Measurements from ENCODE around the gene CCDC127.

The CCDC127 gene

GRCh38 chr5:180286-180918 is 37.6 kb downstream of the CCDC127 start:
- TF ChIP-seq, protein P1, sequence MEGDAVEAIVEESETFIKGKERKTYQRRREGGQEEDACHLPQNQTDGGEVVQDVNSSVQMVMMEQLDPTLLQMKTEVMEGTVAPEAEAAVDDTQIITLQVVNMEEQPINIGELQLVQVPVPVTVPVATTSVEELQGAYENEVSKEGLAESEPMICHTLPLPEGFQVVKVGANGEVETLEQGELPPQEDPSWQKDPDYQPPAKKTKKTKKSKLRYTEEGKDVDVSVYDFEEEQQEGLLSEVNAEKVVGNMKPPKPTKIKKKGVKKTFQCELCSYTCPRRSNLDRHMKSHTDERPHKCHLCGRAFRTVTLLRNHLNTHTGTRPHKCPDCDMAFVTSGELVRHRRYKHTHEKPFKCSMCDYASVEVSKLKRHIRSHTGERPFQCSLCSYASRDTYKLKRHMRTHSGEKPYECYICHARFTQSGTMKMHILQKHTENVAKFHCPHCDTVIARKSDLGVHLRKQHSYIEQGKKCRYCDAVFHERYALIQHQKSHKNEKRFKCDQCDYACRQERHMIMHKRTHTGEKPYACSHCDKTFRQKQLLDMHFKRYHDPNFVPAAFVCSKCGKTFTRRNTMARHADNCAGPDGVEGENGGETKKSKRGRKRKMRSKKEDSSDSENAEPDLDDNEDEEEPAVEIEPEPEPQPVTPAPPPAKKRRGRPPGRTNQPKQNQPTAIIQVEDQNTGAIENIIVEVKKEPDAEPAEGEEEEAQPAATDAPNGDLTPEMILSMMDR (IDR thresholded peaks at IDR 0.05; ENCODE audit: poor library complexity, severe bottlenecking): no peak
- Histone ChIP-seq H3K27ac (ENCODE audit: poor library complexity, severe bottlenecking) (no peak overlapping the region), H3K9me3 (ENCODE audit: severe bottlenecking) (no peaks in the 10 kb centered on the region), H3K4me3 (ENCODE audit: severe bottlenecking) (no peak overlapping the region), H3K4me1 (ENCODE audit: insufficient read depth, poor library complexity, severe bottlenecking) (no peaks in the 10 kb centered on the region), H3K36me3 (ENCODE audit: low read depth) (no peaks in the 10 kb centered on the region), H3K27me3 (ENCODE audit: insufficient read depth, poor library complexity, severe bottlenecking) (peaks cover 8% of the 10 kb centered on the region)
- DNase-seq (ENCODE audit: low spot score) (no peak), ATAC-seq (ENCODE audit: low read depth) (no peak)

DNA sequence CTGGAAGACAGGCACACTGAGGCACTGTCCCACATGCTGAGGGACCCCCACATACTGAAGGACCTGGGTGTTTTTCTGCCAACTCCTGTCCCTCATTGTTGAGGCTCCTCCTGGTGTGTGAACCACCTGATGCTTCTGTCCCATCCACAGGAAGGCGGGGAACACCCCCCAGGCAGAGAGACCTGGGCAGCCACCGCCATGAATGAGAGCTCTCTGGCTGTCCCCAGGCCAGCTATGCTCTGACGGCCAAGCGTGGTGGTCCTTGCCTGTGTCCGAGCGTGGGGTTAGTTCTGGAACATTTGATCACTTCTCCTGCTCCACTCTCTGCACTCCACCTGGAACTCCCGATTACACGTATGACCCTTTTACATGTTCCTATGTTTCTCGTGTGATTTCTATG is 38.6 kb downstream of the CCDC127 start:
- ATAC-seq (ENCODE audit: low read depth) (no peak), DNase-seq (ENCODE audit: low spot score) (no peak)
- Histone ChIP-seq H3K27me3 (ENCODE audit: insufficient read depth, poor library complexity, severe bottlenecking) (peaks cover 8% of the 10 kb centered on the region), H3K9me3 (ENCODE audit: severe bottlenecking) (no peaks in the 10 kb centered on the region), H3K36me3 (ENCODE audit: low read depth) (no peaks in the 10 kb centered on the region), H3K4me3 (ENCODE audit: severe bottlenecking) (no peak overlapping the region), H3K27ac (ENCODE audit: poor library complexity, severe bottlenecking) (no peak overlapping the region), H3K4me1 (ENCODE audit: insufficient read depth, poor library complexity, severe bottlenecking) (no peaks in the 10 kb centered on the region)
- TF ChIP-seq, protein P1 (IDR thresholded peaks at IDR 0.05; ENCODE audit: poor library complexity, severe bottlenecking): no peak

- H3K36me3 ChIP-seq (ENCODE audit: low read depth): no peaks in the 10 kb centered on the region
- peaks cover 9% of the 10 kb centered on the region for H3K27me3 ChIP-seq (ENCODE audit: insufficient read depth, poor library complexity, severe bottlenecking)
Observed at GRCh38 chr5:178110-178509, 39.8 kb downstream of the CCDC127 start.

GRCh38 chr5:176296-176823 is 41.6 kb downstream of the CCDC127 start:
- H3K27me3 ChIP-seq (ENCODE audit: insufficient read depth, poor library complexity, severe bottlenecking): peaks cover 14% of the 10 kb centered on the region
- TF ChIP-seq, protein P1 (IDR thresholded peaks at IDR 0.05; ENCODE audit: poor library complexity, severe bottlenecking): no peak
- no peak for ATAC-seq (ENCODE audit: low read depth)
- H3K9me3 ChIP-seq (ENCODE audit: severe bottlenecking): no peaks in the 10 kb centered on the region
- no peaks in the 10 kb centered on the region for H3K4me1 ChIP-seq (ENCODE audit: insufficient read depth, poor library complexity, severe bottlenecking)
- H3K36me3 ChIP-seq (ENCODE audit: low read depth): no peaks in the 10 kb centered on the region
- DNase-seq (ENCODE audit: low spot score): peak; percentile 34
- H3K27ac ChIP-seq (ENCODE audit: poor library complexity, severe bottlenecking): no peak overlapping the region
- H3K4me3 ChIP-seq (ENCODE audit: severe bottlenecking): no peak overlapping the region

More at GRCh38 chr5:178110-178509, 39.8 kb downstream of the CCDC127 start:
- DNase-seq (ENCODE audit: low spot score) (no peak), ATAC-seq (ENCODE audit: low read depth) (no peak)
- Histone ChIP-seq H3K4me3 (ENCODE audit: severe bottlenecking) (no peak overlapping the region), H3K27ac (ENCODE audit: poor library complexity, severe bottlenecking) (no peak overlapping the region), H3K4me1 (ENCODE audit: insufficient read depth, poor library complexity, severe bottlenecking) (no peaks in the 10 kb centered on the region), H3K9me3 (ENCODE audit: severe bottlenecking) (no peaks in the 10 kb centered on the region)
- TF ChIP-seq, protein P1 (IDR thresholded peaks at IDR 0.05; ENCODE audit: poor library complexity, severe bottlenecking): no peak

DNA sequence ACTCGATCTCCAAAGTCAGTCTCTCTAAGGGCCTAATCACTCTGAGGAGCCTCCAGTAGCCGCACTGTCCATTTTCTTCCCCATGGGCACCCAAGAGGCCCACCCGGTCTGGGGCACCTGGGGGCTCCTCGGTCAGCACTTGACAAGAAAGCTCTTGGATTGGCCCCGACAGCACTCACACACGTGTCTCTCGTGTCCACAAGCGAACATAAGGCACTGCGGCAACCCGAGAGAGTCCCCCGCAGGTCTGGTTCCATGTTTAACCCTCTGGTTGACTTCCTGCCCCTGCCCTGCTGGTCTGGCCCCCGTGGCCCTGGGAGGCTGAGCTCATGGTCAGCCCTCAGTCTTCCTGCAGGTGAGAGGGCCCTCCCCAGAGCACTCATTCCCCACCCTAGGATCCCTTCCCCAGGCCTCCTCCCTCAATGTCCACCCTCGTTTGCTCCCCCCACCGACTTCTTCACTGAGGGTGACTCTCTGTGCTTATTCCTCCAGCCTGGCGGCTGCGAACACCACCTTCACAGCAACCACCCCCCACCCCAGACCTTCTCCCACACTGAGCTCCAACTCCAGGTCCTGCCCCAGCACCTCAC is 43.0 kb downstream of the CCDC127 start:
- no peak for ATAC-seq (ENCODE audit: low read depth)
- Histone ChIP-seq H3K9me3 (ENCODE audit: severe bottlenecking) (no peaks in the 10 kb centered on the region), H3K4me3 (ENCODE audit: severe bottlenecking) (no peak overlapping the region), H3K36me3 (ENCODE audit: low read depth) (no peaks in the 10 kb centered on the region), H3K4me1 (ENCODE audit: insufficient read depth, poor library complexity, severe bottlenecking) (no peaks in the 10 kb centered on the region), H3K27me3 (ENCODE audit: insufficient read depth, poor library complexity, severe bottlenecking) (peaks cover 14% of the 10 kb centered on the region), H3K27ac (ENCODE audit: poor library complexity, severe bottlenecking) (no peak overlapping the region)
- DNase-seq (ENCODE audit: low spot score): peak; percentile 57
- TF ChIP-seq, protein P1 (IDR thresholded peaks at IDR 0.05; ENCODE audit: poor library complexity, severe bottlenecking): no peak

Data from RWPE2 (cell line).